IPS DF 4.7 (cell line): ENCODE measurements around the gene ISLR.

Source experiments
- DNase-seq: peaks from one replicate; pipeline ENCODE4 v3.0.0-alpha.2; 2013; ENCODE audit warnings: low spot score; ENCODE audit errors: extremely low read depth

Gene ISLR

GRCh38 chr15:74173380-74174218 lies at the start of gene ISLR:
Gene ISLR, plus strand, starts transcription at chr15:74173710. Its CDS starts 1,149 bp downstream, at chr15:74174859.
- DNase-seq: no peak

DNA sequence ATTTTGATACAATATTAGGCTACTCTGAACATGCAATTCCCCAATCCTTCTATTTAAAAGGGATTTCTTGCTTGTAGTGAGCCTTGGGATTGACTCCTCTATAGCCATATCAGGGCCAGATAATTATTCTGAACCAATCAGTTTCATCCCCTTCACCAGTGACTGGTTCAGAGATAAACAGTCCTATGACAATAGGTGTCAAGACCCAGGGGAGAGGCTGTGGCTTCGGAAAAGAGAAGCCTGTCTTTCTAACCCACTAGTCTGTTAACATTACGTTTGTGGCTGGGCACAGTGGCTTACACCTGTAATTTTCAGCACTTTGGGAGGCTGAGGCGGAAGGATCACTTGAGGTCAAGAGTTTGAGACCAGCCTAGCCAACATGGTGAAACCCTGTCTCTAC lies 49.3 kb upstream of the ISLR start:
- no peak for DNase-seq

DNA sequence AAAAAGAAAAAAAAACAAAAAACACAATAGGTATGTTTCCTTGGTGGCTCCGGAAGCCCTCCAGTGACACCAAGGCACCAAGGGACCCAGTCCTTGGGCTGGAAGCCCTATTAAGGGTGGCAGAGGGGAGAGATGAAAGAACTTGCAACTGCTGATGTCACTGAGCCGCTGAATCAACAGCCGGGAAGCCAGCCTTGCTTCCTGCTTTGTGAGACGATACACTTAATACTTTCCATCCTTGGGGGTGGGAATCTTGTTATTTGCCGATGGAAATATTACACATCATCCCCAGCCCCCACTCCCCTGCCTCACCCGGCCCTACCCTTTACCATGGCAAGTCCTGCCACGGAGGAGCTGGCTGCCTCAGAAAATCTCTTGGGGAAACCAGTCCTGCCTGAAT lies 48.8 kb upstream of the ISLR start:
- DNase-seq: no peak

- no peak for DNase-seq
Measured at GRCh38 chr15:74127255-74127953, 46.1 kb upstream of the ISLR start.

GRCh38 chr15:74127954-74128784 lies 45.3 kb upstream of the ISLR start:
- DNase-seq: no peak

- DNase-seq: no peak
Measured at GRCh38 chr15:74128785-74129585, 44.5 kb upstream of the ISLR start.

- no peak for DNase-seq
Measured at GRCh38 chr15:74129586-74130154, 43.8 kb upstream of the ISLR start.

DNA sequence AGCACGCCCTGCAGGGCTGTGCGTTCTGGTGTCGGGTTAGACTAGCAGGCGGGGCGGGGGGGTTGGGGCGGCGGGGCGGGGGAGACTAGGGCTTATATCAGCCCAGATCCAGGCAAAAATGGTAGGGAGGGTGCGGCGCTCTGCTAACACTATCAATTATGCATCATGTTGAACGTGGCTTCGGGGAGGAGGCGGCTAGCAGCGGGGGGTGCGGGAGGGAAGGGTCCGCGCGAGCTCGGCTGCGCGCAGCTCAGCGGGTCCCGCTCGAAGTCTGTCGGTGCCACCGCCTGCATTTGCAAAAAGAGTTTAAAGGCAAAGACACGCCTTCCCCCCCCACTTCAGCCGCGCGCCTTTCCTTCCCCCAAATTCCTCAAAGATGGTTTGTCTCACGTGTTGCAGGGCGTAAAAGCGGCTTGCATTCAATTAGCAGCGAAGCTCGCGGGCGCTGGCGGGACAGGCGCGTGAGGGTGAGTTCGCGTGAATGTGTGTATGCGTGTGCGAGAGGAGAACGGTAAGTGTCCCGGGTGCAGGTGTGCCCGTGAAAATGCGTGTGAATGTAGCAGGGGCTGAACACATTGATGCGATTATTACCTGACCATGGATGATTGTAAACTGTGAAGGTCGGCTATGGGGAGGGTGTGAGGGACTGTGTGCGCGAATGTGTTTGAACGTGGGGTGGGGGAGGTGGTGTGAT lies 43.2 kb upstream of the ISLR start, which contains the start of gene ISLR2:
ISLR2 (plus strand) TSS at position 432 of the 694 bp plus-strand sequence. CDS start 2,169 bp downstream, outside the sequence.
- DNase-seq: no peak

DNA sequence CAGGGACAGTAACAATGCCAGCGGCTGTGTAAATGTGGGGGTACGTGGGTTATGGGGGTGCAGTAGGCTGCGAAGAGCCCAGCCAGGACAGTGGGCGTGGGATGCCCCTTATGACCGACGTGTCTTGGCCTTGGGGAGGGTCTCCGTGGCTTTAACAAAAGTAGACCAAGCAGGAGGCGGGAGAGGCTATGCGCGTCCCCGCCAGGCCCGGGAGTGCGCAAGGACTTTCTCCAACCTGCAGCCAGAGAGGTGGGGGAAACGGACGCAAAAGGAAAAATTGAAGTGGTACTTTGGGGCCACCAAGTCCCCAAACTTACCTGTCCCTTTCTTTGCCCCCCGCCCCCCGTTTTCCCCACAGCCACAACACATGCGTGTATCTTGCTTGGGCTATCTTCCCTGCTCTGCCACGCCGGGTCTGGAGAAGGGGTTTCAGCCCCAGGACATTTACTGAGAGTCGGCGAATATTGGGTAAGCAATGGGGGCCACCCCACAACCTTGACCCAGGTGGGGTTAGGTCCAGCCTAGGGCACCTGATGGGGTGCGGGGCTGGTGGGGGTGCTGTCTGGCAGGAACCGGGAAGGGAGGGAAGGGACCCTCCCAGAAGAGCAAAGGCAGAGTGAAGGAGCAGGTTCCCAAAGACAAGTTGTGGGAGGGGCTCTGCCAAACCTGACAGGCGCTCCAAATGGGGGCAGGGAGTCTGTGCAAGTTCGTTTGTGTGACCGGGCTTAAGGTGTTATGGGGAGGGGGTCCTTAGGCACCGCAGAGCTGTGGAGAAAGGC lies 42.5 kb upstream of the ISLR start:
- DNase-seq: no peak

DNA sequence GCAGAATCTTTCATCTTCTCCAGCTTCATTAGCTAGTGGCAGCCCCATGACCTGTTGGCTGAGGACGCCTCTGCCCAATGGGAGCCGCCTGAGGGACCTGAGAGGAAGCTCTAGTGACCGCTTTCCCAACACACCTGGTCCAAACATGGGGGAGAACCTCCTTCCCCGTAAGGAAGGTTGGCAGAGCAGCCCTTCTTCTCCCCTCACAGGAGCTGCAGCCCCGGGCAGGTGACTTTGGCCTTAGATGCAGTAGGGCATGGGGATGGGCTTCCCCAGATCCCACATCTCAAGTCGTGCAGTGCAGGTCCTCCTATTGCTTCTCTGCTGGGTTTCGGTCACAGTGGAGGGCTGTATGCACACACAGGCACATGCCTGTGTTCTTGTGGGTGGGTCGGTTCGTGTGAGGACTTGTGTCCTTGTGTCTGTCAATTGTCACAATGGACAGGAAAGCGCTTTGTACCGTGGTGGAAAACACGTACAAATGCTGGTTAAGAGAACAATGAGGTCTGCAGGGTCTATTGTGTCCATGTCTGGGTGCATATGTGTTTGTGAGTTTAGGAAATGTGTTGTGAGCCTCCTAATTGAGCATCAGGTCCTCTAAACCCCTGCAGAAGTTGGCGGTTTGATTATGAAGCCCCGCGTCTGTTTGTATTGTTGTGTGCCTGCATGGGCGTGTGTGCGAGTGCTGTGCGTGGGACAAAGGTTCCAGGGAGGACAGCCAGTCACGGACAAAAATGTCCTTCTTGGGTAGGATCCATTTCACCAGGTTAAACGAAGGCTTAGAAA lies 41.7 kb upstream of the ISLR start:
- no peak for DNase-seq

DNA sequence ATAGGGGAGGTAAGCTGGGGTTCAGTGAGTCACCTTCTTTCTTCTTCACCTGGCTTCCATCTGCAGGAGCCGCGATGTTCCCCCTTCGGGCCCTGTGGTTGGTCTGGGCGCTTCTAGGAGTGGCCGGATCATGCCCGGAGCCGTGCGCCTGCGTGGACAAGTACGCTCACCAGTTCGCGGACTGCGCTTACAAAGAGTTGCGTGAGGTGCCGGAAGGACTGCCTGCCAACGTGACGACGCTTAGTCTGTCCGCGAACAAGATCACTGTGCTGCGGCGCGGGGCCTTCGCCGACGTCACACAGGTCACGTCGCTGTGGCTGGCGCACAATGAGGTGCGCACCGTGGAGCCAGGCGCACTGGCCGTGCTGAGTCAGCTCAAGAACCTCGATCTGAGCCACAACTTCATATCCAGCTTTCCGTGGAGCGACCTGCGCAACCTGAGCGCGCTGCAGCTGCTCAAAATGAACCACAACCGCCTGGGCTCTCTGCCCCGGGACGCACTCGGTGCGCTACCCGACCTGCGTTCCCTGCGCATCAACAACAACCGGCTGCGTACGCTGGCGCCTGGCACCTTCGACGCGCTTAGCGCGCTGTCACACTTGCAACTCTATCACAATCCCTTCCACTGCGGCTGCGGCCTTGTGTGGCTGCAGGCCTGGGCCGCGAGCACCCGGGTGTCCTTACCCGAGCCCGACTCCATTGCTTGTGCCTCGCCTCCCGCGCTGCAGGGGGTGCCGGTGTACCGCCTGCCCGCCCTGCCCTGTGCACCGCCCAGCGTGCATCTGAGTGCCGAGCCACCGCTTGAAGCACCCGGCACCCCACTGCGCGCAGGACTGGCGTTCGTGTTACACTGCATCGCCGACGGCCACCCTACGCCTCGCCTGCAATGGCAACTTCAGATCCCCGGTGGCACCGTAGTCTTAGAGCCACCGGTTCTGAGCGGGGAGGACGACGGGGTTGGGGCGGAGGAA lies 40.5 kb upstream of the ISLR start:
- DNase-seq: no peak

- DNase-seq: no peak
Measured at GRCh38 chr15:74133694-74134386, 39.7 kb upstream of the ISLR start.

DNA sequence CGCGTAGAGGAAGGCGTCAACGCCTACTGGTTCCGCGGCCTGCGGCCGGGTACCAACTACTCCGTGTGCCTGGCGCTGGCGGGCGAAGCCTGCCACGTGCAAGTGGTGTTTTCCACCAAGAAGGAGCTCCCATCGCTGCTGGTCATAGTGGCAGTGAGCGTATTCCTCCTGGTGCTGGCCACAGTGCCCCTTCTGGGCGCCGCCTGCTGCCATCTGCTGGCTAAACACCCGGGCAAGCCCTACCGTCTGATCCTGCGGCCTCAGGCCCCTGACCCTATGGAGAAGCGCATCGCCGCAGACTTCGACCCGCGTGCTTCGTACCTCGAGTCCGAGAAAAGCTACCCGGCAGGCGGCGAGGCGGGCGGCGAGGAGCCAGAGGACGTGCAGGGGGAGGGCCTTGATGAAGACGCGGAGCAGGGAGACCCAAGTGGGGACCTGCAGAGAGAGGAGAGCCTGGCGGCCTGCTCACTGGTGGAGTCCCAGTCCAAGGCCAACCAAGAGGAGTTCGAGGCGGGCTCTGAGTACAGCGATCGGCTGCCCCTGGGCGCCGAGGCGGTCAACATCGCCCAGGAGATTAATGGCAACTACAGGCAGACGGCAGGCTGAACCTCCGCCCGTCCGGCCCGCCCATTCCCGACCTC lies 39.0 kb upstream of the ISLR start:
- no peak for DNase-seq

DNA sequence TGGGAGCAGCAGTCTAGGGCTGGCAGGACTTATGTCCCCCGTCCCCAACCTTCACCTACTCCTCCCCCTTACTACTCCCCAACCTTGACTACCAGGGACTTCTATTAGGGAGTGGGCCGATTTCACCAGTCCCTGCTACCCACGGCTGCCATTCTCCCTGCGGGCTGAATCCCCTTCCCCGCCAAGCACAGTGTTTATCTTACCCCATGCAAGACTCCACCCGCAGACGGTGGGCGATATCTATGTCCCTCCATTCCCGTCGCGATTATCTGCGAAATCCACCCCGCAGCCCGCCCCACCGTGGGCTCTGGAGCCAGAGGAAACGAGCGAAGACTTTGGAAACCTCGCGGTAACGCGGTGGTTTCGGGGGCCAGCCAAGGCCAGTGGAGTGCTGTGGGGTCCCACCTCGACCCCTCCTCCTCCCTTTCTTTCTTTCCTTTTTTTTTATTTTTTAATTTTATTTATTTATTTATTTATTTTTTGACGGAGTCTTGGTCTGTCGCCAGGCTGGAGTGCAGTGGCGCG lies 38.4 kb upstream of the ISLR start:
- no peak for DNase-seq

DNA sequence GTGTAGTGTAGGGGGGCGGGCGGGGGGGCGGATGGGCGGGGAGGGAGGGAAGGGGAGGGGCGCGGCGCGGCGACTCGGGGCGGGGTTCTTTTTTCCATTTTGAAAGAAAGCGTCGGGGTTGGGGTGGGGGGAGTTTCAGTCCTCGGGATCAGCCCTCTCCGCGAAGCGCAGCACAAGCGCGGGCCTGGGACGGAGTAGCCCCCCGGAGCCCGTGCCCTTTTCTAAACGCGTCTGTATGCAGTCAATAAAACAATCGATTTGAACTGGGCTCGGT lies 37.0 kb upstream of the ISLR start:
- no peak for DNase-seq
